ENCODE measurements around the gene ASL.

The ASL gene

DNA sequence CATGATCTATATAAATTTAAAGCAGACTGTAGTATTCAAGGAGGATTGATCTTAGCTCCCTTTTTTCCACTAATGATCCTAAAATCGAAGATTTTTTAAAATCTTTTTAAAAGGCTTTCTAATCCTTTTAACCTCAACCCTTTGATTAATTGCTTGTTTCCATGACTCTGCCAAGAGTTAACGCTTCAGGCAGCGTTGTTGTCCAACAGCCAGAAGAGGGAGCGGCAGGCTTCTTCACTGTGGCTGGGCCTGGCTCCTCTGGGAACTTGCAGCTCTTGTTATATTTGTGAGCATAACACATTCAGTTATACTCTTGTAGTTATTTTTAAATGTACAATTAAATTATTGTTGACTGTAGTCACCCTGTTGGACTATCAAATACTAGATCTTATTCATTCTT lies 65.3 kb downstream of the ASL start:
- no peaks in the 10 kb centered on the region for H3K27me3 ChIP-seq (ENCODE audit: control insufficient read depth, insufficient read depth, low read length)
- H3K4me1 ChIP-seq (ENCODE audit: control insufficient read depth, insufficient read depth, low read length) = peaks cover 3% of the 10 kb centered on the region
- no peak overlapping the region for H3K9ac ChIP-seq (ENCODE audit: low read length)
- peak overlapping the region; percentile 26 for H3K27ac ChIP-seq (ENCODE audit: low read depth, low read length)
- H3K36me3 ChIP-seq (ENCODE audit: control insufficient read depth, insufficient read depth, low read length) = peaks cover 11% of the 10 kb centered on the region
- no peak overlapping the region for H3K4me3 ChIP-seq (ENCODE audit: low read length)

DNA sequence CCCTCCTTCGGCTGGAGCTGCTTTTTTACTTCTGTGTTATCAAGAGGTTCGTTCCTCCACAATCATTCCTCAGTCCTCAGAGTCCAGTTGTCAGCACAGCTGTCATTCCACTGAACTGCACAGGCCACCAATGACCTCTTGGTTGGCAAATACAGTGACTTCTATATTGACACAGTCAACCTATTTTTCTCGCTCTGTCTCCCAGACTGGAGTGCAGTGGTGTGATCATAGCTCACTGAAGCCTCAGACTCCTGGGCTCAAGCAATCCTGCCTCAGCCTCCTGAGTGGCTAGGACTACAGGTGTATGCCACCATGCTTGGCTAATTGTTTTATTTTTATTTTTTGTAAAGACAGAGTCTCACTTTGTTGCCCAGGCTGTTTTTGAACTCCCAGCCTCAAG lies 66.7 kb downstream of the ASL start:
- Histone ChIP-seq H3K9ac (ENCODE audit: low read length) (no peak overlapping the region), H3K4me1 (ENCODE audit: control insufficient read depth, insufficient read depth, low read length) (peaks cover 3% of the 10 kb centered on the region), H3K27me3 (ENCODE audit: control insufficient read depth, insufficient read depth, low read length) (no peaks in the 10 kb centered on the region), H3K36me3 (ENCODE audit: control insufficient read depth, insufficient read depth, low read length) (peaks cover 11% of the 10 kb centered on the region), H3K27ac (ENCODE audit: low read depth, low read length) (no peak overlapping the region), H3K4me3 (ENCODE audit: low read length) (no peak overlapping the region)

DNA sequence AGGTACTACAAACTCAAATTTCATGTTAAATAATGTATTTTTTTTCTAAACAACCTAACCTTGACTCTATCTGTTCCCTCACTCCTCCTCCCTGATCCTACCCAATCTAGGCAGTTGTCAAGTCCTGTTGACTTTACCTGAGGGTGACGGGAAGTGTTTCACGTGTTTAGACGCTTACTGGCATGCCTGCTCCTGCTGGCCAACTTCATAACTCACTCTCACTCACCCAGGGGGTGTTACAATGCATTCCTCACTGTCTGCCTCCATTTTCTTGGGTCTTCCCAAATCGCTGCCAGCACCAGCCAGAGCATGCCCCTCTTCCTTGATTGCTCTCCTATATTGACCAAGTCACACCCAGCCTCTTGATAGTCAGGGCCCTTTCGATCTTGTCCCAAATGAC lies 67.4 kb downstream of the ASL start:
- peaks cover 11% of the 10 kb centered on the region for H3K36me3 ChIP-seq (ENCODE audit: control insufficient read depth, insufficient read depth, low read length)
- H3K27ac ChIP-seq (ENCODE audit: low read depth, low read length) = no peak overlapping the region
- H3K4me3 ChIP-seq (ENCODE audit: low read length) = no peak overlapping the region
- H3K4me1 ChIP-seq (ENCODE audit: control insufficient read depth, insufficient read depth, low read length) = peaks cover 3% of the 10 kb centered on the region
- no peak overlapping the region for H3K9ac ChIP-seq (ENCODE audit: low read length)
- no peaks in the 10 kb centered on the region for H3K27me3 ChIP-seq (ENCODE audit: control insufficient read depth, insufficient read depth, low read length)
